Measurements from ENCODE around the gene CNOT11.
"Not testable (repeated sequence)": the region's sequence is repeated elsewhere in the genome, so short reads cannot be mapped to it uniquely, and the experiment has no call there.

CNOT11 gene

GRCh38 chr2:101252408-101253012 is at the start of gene CNOT11:
TSS of gene CNOT11 (plus strand) at chr2:101252886. CDS start at chr2:101252965, 79 bp downstream.
- peak; percentile 74 for DNase-seq

- no peak for DNase-seq
These were observed 48.1 kb upstream of the CNOT11 start for GRCh38 chr2:101204400-101205115.

- peak; percentile 16 for DNase-seq
These were observed 46.9 kb upstream of the CNOT11 start for GRCh38 chr2:101205521-101206479.

GRCh38 chr2:101208830-101209229 is 43.9 kb upstream of the CNOT11 start:
- DNase-seq: no peak

- no peak for DNase-seq
These were observed 33.4 kb upstream of the CNOT11 start for GRCh38 chr2:101219246-101219645.

- not testable (repeated sequence) for DNase-seq
These were observed 32.6 kb upstream of the CNOT11 start for GRCh38 chr2:101220091-101220490.

- no peak for DNase-seq
These were observed 28.9 kb upstream of the CNOT11 start for GRCh38 chr2:101223814-101224231.

- no peak for DNase-seq
These were observed 22.1 kb upstream of the CNOT11 start for GRCh38 chr2:101230541-101231001.

- no peak for DNase-seq
These were observed 21.4 kb upstream of the CNOT11 start for GRCh38 chr2:101231240-101231639.

GRCh38 chr2:101231937-101232730 is 20.6 kb upstream of the CNOT11 start:
- no peak for DNase-seq

- DNase-seq: no peak
These were observed 19.9 kb upstream of the CNOT11 start for GRCh38 chr2:101232770-101233169.

GRCh38 chr2:101234169-101234938 is 18.3 kb upstream of the CNOT11 start:
- no peak for DNase-seq

- DNase-seq: not testable (repeated sequence)
These were observed 16.7 kb upstream of the CNOT11 start for GRCh38 chr2:101235956-101236355.

- not testable (repeated sequence) for DNase-seq
These were observed 14.7 kb upstream of the CNOT11 start for GRCh38 chr2:101237944-101238343.

GRCh38 chr2:101238930-101239759 is 13.5 kb upstream of the CNOT11 start:
- DNase-seq: no peak

- not testable (repeated sequence) for DNase-seq
These were observed 12.9 kb upstream of the CNOT11 start for GRCh38 chr2:101239760-101240118.

- not testable (repeated sequence) for DNase-seq
These were observed 12.0 kb upstream of the CNOT11 start for GRCh38 chr2:101240694-101241093.

- DNase-seq: no peak
These were observed 11.5 kb upstream of the CNOT11 start for GRCh38 chr2:101241158-101241557.

GRCh38 chr2:101244373-101244772 is 8.3 kb upstream of the CNOT11 start:
- DNase-seq: not testable (repeated sequence)

GRCh38 chr2:101244899-101245298 is 7.8 kb upstream of the CNOT11 start:
- DNase-seq: not testable (repeated sequence)

- not testable (repeated sequence) for DNase-seq
These were observed 7.2 kb upstream of the CNOT11 start for GRCh38 chr2:101245468-101245867.

Data from NCI-H748 treated with DMSO at 0.1 percent for 48 hours (cell line).